HG03521 (cell line): ENCODE data around the gene PDIA5.

Source experiments
- ATAC-seq: cut with Tn5 transposase; IDR thresholded peaks from one replicate; pipeline ENCODE4 v1.9.1; 2021; ENCODE audit warnings: mild to moderate bottlenecking, moderate library complexity; ENCODE audit not compliant: unreplicated experiment

PDIA5 gene

DNA sequence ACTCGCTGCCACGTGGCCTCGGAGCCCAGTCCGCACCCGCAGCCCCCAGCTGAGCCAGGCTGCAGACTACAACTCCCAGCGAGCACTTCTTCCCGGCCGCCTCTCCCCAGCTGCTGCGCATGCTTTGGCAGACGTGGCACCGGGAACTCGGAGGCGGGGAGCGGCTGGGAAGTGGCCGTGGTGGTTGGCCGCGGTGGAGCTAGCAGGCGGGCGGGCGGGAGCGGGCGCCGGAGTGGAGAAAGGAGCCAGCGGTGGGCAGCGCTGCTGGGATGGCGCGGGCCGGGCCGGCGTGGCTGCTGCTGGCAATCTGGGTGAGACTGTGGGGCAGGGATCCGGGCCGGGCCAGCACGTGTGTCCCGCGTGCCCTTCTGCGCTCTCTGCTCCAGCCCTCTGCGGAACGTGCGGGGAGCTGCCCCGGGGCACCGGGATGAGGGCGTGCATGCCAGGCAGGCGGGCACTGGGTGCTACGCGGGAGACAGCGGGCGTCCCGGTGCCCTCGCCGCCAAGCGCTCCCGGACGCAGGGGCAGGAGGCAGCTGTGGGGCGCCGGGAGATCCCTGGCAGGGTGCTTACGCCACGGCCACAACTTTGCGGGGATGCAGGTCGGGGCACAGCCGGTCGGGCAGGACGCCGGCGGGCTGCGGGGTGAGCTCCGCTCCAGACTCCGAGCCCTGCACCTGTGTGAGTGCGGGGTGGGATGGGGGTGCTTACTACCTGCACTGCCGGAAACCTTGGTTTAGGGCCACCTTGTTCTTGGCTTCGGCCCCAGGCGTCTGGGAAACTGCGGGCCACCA is at the start of gene PDIA5:
PDIA5 (plus strand) TSS at position 130 of the 793 bp plus-strand sequence; CDS start at position 270, 140 bp downstream.
- ATAC-seq: peak; percentile 78

DNA sequence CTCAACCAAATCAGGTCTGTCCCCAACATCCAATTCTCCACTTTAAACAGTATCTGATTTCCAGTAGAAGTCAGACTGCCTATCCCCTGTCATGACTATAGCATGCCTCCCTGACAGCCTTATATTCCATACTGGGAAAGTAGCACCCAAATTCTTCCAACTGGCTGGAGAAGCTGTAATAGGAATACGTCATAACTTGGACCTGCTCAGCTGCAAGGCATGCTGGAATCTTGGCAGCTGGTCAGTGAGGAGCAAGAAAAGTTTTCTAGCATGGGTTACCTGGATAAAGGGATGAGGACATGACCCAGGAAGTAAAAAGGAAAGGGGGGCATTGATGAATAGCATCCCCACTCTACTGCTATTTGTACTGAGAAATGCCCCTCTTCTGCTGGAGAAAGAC is 48.1 kb upstream of the PDIA5 start:
- no peak for ATAC-seq

DNA sequence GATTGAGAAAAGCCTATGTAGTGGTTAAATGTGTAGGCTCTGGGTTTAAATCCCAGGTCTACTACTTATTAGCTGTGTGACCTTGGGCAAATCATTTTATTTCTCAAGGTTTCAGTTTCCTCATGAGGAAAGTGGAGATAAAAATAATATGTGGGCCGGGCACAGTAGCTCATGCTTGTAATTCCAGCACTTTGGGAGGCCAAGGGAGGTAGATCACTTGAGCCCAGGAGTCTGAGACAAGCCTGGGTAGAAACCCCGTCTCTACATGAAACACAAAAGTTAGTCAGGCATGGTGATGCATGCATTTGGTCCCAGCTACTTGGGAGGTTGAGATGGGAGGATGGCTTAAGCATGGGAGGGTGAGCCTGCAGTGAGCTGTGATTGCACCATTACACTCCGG is 47.7 kb upstream of the PDIA5 start:
- no peak for ATAC-seq

GRCh38 chr3:123019591-123019990 is 47.2 kb upstream of the PDIA5 start:
- ATAC-seq: no peak

GRCh38 chr3:123020709-123021108 is 46.1 kb upstream of the PDIA5 start:
- ATAC-seq: no peak

GRCh38 chr3:123021388-123021787 is 45.4 kb upstream of the PDIA5 start:
- no peak for ATAC-seq

- ATAC-seq: no peak
Observed at GRCh38 chr3:123021996-123022510, 44.8 kb upstream of the PDIA5 start.

DNA sequence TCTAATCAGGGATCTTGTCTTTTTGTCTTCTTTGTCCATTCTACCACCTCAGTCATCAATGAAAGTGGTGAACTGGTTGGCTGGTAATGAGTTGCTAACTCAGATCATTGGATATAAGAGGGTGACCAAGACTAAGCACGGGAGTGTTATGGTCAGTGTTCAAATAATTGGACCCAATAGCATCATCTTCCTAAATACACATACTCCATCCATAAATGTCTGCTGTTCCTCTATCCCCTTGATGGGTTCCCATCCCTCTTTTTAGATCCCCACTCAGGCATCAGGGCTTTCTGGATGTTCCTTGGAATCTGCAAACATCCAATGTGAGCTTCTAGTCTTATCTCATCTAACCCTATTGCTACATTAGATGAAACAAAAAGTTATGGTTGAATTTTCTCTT is 42.8 kb upstream of the PDIA5 start:
- no peak for ATAC-seq

DNA sequence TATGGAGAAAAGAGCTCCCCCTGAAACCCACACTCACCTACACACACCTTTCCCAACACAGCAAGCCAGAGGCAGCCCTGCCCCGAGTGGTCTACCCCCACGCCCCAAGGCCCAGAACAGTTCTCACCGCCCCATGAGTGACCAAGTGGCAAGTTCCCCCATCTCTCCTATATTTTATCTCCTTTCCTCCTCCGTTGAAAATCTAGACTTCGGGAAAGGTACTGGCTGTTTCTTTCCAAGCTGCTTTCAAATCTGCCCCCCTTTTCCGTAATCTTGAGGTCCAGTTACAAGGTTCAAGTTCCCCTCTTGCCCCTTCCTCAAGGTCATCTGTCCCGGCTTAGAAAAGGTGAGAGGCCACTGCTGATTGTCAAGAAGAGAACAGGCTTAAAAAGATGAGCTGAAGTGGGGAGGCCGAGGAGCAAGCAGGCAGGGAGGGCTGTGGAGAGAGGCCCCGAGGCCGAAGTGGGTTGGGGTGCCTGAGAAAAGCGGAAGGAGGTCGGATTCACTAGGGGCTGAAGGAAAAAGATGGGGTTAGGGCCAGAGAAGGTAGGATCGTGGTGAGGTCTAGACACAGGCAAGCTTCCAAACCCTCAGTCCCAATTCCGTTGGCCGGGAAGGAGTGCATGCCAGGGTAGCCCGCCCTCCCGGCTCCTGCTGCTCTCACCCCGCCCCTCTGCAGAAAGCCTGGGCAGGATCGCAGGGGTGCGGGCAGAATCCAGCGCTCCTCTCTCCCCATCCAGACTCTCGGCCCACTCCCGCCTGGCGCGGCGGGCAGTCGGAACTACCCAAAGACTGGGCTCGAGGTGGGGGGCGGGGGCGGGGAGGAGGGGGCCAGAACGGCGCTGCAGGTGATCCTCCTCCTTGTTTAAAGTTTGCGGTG is 40.9 kb upstream of the PDIA5 start:
- no peak for ATAC-seq

- no peak for ATAC-seq
Observed at GRCh38 chr3:123026565-123027291, 40.1 kb upstream of the PDIA5 start.

DNA sequence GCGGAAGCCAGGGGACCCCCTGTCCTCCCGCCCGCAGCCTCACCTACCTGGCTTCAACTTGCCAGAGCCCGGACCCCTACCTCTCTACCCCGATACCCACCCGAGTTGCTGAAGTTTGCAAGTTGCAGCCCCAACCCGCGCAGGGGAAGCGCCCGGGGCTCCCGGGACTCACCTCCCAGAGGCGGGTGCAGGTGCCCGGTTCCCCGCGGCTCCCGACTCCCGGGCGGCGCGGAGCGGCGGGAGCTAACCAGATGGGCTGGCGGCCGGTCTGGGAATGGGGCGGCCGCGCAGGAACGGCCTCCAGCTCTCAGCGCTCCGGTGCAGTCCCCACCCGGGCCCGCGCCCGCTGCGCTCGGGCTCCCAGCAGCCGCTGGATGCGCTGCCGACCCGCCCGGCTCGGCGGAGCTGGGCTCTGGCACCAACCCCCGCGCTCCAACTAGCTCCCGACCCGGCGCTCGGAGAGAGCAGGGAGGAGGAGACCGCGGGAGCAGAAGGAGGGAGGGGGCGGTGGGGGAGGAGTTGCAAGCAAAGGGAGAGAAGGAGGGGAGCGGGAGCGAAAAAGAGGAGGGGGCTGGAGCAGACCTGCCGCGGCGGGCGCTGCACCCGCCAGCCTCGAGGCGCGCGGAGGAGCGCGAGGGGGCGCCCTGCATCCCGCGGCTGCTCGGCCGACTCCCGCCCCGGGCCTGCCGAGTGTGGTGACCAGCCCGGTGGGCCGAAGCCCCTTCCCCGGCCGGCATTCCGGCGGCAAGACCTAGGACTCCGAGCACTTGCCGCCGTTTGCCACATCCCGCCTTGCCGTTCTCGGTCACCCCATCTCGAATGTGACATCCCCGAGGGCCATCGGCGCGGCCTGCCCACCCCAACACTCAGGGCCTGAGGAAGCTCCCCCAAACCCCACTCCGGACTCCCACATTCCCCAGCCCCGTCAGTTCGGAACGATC is 39.3 kb upstream of the PDIA5 start, which contains the start of gene SEMA5B:
SEMA5B (minus strand) TSS at position 472 of the 941 bp plus-strand sequence. CDS start 66,500 bp downstream, outside the sequence.
- no peak for ATAC-seq

GRCh38 chr3:123028233-123028828 is 38.5 kb upstream of the PDIA5 start:
- ATAC-seq: no peak

GRCh38 chr3:123031051-123031450 is 35.8 kb upstream of the PDIA5 start:
- no peak for ATAC-seq

- no peak for ATAC-seq
Observed at GRCh38 chr3:123032057-123032456, 34.8 kb upstream of the PDIA5 start.

GRCh38 chr3:123034120-123034519 is 32.7 kb upstream of the PDIA5 start:
- no peak for ATAC-seq

GRCh38 chr3:123034996-123035395 is 31.8 kb upstream of the PDIA5 start:
- no peak for ATAC-seq

DNA sequence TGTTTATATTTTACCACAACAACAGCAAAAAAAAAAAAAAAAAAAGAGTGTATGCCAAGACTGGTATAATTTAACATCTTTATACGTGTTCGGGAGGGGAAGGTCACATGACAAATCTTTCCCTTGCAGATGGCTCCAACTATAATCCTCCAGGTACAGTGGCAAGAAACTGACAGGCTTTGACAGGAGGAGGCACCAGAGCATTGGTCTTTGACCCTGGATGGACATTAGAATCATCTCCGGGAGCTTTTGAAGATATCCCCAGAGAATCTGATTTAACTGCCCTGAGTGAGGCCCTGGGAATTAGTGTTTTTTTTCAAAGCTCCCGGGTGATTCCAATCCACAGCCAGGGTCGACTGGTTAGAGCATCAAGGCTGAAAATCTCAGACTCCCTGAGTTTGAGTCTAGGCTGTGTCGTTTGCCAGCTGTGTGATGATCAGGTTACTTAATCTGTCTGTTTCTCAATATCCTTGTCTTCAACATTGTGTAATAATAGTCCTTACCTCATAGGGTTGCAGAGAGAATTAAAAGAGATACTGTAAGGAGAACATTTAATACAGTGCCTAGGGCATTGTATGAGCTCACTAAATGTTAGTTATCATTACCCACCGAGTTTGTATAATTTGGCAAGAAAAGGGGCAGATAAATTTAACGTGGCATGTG is 30.3 kb upstream of the PDIA5 start:
- ATAC-seq: no peak

- no peak for ATAC-seq
Observed at GRCh38 chr3:123037015-123037375, 29.8 kb upstream of the PDIA5 start.

GRCh38 chr3:123038751-123039150 is 28.1 kb upstream of the PDIA5 start:
- no peak for ATAC-seq
